ENCODE data around the gene SLC25A52. TPM values are rescaled to one million over a fixed set of nuclear protein-coding genes. Genes with fewer than 3 reads are reported as not detected.
"Not testable (repeated sequence)": the region's sequence is repeated elsewhere in the genome, so short reads cannot be mapped to it uniquely, and the experiment has no call there.

Gene SLC25A52
- total and polyA plus RNA-seq, 2 experiments from 2014 or later: not detected

DNA sequence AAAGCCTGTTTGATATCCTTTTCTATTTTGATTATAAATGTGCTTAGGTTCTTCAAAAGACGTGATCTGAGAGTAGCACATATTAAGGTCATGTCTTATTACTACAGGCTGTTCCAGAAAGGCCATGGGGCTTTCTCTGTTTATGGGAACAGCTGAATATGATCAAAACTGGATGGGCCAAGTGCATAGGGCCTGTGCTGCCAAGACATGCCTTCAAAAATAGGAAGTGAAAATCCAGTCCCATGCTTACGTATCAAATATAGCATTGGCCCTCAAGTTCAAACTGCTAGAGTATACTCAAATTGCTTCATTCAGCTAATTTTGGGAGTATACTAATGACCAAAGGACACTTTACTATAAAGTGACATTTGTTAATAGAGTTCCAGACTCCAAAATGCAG, 24.1 kb downstream of the SLC25A52 start:
- no peak overlapping the region for H3K4me2 ChIP-seq
- no peak overlapping the region for H3K27ac ChIP-seq
- no peak overlapping the region for H2AFZ ChIP-seq
- no peaks in the 10 kb centered on the region for H3K27me3 ChIP-seq
- H3K36me3 ChIP-seq (replicated peaks; ENCODE audit: insufficient read depth, low read depth): no peaks in the 10 kb centered on the region
- H3K4me3 ChIP-seq: no peak overlapping the region
- H3K4me1 ChIP-seq (ENCODE audit: insufficient read depth): no peaks in the 10 kb centered on the region
- H3K9me3 ChIP-seq (ENCODE audit: low read depth): no peaks in the 10 kb centered on the region
- no peak for DNase-seq (ENCODE audit: low spot score)
- no peaks in the 10 kb centered on the region for H4K20me1 ChIP-seq (ENCODE audit: insufficient read depth, poor library complexity, severe bottlenecking)
- H3K79me2 ChIP-seq: no peaks in the 10 kb centered on the region
- no peaks in the 10 kb centered on the region for H3K9me2 ChIP-seq (replicated peaks; ENCODE audit: insufficient read depth)
- 93% methylated on average over 2 of the region's 2 CpGs for WGBS (ENCODE audit: low lambda C conversion rate, missing lambda C conversion rate)
- TF ChIP-seq EZH2 (IDR thresholded peaks at IDR 0.05; ENCODE audit: borderline replicate concordance): no peak
- TF ChIP-seq, protein P1, sequence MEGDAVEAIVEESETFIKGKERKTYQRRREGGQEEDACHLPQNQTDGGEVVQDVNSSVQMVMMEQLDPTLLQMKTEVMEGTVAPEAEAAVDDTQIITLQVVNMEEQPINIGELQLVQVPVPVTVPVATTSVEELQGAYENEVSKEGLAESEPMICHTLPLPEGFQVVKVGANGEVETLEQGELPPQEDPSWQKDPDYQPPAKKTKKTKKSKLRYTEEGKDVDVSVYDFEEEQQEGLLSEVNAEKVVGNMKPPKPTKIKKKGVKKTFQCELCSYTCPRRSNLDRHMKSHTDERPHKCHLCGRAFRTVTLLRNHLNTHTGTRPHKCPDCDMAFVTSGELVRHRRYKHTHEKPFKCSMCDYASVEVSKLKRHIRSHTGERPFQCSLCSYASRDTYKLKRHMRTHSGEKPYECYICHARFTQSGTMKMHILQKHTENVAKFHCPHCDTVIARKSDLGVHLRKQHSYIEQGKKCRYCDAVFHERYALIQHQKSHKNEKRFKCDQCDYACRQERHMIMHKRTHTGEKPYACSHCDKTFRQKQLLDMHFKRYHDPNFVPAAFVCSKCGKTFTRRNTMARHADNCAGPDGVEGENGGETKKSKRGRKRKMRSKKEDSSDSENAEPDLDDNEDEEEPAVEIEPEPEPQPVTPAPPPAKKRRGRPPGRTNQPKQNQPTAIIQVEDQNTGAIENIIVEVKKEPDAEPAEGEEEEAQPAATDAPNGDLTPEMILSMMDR (IDR thresholded peaks at IDR 0.05; ENCODE audit: poor library complexity): no peak
- no peak for TF ChIP-seq EZH2phosphoT487 (IDR thresholded peaks at IDR 0.05; ENCODE audit: low read depth, severe bottlenecking, unreplicated experiment)

DNA sequence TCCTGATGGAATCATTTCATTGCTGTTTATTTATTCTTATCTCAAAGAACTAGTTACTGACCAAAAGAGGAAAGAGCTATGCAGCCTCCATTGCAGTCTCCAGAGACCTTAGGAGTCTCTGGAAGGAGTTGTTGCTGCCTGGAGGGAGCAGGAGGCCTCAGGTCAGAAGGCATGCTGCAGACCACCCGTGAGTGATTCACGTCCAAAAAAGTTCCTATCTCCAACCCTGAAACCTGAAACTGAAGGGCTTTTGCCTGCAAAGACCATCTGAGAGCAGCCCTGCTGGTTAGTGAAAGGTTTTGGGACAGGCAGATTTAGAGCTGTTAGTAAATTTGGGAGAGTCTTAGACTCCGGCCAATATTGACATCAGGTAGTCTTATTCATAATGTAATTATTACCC, 29.1 kb downstream of the SLC25A52 start:
- no peaks in the 10 kb centered on the region for H3K36me3 ChIP-seq (replicated peaks; ENCODE audit: insufficient read depth, low read depth)
- H4K20me1 ChIP-seq (ENCODE audit: insufficient read depth, poor library complexity, severe bottlenecking): no peaks in the 10 kb centered on the region
- WGBS (ENCODE audit: low lambda C conversion rate, missing lambda C conversion rate): 40% methylated on average over 3 of the region's 3 CpGs
- no peaks in the 10 kb centered on the region for H3K27me3 ChIP-seq
- no peaks in the 10 kb centered on the region for H3K9me3 ChIP-seq (ENCODE audit: low read depth)
- peaks cover 6% of the 10 kb centered on the region for H3K4me1 ChIP-seq (ENCODE audit: insufficient read depth)
- no peak overlapping the region for H3K27ac ChIP-seq
- H2AFZ ChIP-seq: no peak overlapping the region
- no peak for DNase-seq (ENCODE audit: low spot score)
- H3K4me2 ChIP-seq: no peak overlapping the region
- H3K9me2 ChIP-seq (replicated peaks; ENCODE audit: insufficient read depth): no peaks in the 10 kb centered on the region
- no peaks in the 10 kb centered on the region for H3K79me2 ChIP-seq
- TF ChIP-seq EZH2 (IDR thresholded peaks at IDR 0.05; ENCODE audit: borderline replicate concordance) (no peak), EZH2phosphoT487 (IDR thresholded peaks at IDR 0.05; ENCODE audit: low read depth, severe bottlenecking, unreplicated experiment) (no peak)
- TF ChIP-seq, protein P1 (IDR thresholded peaks at IDR 0.05; ENCODE audit: poor library complexity): no peak
- H3K4me3 ChIP-seq: no peak overlapping the region

GRCh38 chr18:31729196-31729595, 31.5 kb downstream of the SLC25A52 start:
- not testable (repeated sequence) for H2AFZ ChIP-seq; H3K27me3 ChIP-seq; H3K4me3 ChIP-seq; H3K9me3 ChIP-seq (ENCODE audit: low read depth); H3K9me2 ChIP-seq (replicated peaks; ENCODE audit: insufficient read depth); H3K4me2 ChIP-seq; H3K79me2 ChIP-seq; H4K20me1 ChIP-seq (ENCODE audit: insufficient read depth, poor library complexity, severe bottlenecking); H3K27ac ChIP-seq; DNase-seq (ENCODE audit: low spot score); H3K4me1 ChIP-seq (ENCODE audit: insufficient read depth); H3K36me3 ChIP-seq (replicated peaks; ENCODE audit: insufficient read depth, low read depth)
- 88% methylated on average over 2 of the region's 2 CpGs for WGBS (ENCODE audit: low lambda C conversion rate, missing lambda C conversion rate)

GRCh38 chr18:31723990-31724711, 36.5 kb downstream of the SLC25A52 start:
- no peak for DNase-seq (ENCODE audit: low spot score)
- Histone ChIP-seq H3K79me2 (no peaks in the 10 kb centered on the region), H3K4me1 (ENCODE audit: insufficient read depth) (peaks cover 13% of the 10 kb centered on the region), H4K20me1 (ENCODE audit: insufficient read depth, poor library complexity, severe bottlenecking) (no peaks in the 10 kb centered on the region), H3K4me2 (no peak overlapping the region), H2AFZ (no peak overlapping the region), H3K27me3 (no peaks in the 10 kb centered on the region), H3K4me3 (no peak overlapping the region), H3K9me2 (replicated peaks; ENCODE audit: insufficient read depth) (no peaks in the 10 kb centered on the region), H3K36me3 (replicated peaks; ENCODE audit: insufficient read depth, low read depth) (no peaks in the 10 kb centered on the region), H3K9me3 (ENCODE audit: low read depth) (no peaks in the 10 kb centered on the region), H3K27ac (no peak overlapping the region)
- 97% methylated on average over 42 of the region's 43 CpGs for WGBS (ENCODE audit: low lambda C conversion rate, missing lambda C conversion rate)
- TF ChIP-seq EZH2phosphoT487 (IDR thresholded peaks at IDR 0.05; ENCODE audit: low read depth, severe bottlenecking, unreplicated experiment): no peak
- TF ChIP-seq EZH2 (IDR thresholded peaks at IDR 0.05; ENCODE audit: borderline replicate concordance): no peak
- TF ChIP-seq, protein P1 (IDR thresholded peaks at IDR 0.05; ENCODE audit: poor library complexity): no peak

Measured in hepatocyte (in vitro differentiated cells).